Activated CD8-positive, alpha-beta memory T cell treated with anti-CD3 and anti-CD28 coated beads, Interleukin-2, amount 50 U/mL, for 4 hours (primary cell): ENCODE results near the gene EFCC1.
"Not testable (repeated sequence)": the region's sequence is repeated elsewhere in the genome, so short reads cannot be mapped to it uniquely, and the experiment has no call there.

ENCODE experiments used
- DNase-seq: peaks from one replicate; pipeline ENCODE4 v3.0.0-alpha.2; 2020

EFCC1 gene

DNA sequence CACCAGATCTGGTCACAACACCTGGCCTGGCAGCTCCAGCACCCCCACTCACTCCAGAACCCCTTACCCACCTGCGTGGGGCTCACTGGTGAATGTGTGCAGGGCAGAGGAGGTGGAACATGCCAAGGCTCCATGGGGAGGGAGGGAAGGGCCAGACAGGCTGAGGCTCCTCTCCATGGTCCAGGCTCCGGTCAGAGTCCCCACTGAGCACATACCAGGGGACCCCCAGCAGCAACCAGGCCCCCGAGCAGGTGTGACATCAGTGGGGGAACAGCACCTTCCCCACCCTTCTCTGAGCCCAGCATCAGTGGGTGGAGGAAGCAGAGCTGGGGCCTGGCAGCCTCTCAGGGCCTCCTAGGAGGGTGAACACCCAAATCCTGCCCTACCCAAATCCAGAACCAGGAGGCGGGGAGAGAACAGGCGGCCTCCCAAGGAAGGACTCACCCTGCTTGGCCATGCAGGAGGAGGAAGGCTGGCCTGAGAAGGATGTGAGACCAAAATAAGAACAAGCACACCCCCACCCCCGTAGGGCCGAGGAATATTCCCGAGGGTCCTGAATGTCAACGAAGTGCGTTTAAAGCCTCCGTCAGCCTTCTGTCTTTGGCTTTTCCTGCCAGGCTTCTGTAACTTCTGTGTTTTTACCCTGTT is 58.3 kb downstream of the EFCC1 start:
- no peak for DNase-seq

DNA sequence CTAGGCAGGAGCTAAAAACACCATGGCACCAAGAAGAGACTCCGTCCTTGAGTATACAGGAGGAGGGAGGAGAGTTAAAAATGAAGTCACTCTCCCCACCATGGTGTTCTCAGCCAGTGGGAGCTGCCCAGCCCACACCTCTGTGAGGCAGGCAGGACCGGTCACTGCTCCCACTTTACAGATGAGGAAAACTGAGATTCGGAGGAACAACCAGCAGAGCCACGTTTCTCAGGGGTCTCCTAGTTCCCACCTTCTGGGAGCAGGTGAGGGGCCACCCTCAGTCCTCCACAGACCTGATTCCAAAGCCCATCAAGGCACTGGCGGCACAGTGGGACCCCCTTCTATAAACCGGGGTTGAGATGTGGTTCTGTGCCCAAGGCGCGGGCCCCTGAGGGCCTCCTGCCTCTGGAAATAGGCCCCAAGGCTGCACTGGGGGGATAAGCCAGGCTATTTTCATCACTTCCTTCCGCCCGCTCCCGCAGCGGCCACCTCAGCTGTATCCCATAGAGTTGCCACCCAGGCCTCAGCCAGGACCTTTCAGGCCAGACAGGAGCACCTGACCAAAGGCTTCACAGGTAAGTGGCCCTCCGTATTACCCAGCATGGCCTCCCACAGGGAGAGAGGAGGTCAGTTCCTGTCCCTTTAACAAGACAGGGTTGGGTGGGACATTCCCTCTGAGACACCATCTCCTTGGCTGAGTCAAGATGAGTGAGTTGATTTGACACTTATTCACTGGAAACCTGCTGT is 59.3 kb downstream of the EFCC1 start, which contains the start of gene GP9:
Gene GP9 (plus strand): TSS at position 504 of the 747 bp plus-strand sequence. CDS start 961 bp downstream, outside the sequence.
- no peak for DNase-seq

DNA sequence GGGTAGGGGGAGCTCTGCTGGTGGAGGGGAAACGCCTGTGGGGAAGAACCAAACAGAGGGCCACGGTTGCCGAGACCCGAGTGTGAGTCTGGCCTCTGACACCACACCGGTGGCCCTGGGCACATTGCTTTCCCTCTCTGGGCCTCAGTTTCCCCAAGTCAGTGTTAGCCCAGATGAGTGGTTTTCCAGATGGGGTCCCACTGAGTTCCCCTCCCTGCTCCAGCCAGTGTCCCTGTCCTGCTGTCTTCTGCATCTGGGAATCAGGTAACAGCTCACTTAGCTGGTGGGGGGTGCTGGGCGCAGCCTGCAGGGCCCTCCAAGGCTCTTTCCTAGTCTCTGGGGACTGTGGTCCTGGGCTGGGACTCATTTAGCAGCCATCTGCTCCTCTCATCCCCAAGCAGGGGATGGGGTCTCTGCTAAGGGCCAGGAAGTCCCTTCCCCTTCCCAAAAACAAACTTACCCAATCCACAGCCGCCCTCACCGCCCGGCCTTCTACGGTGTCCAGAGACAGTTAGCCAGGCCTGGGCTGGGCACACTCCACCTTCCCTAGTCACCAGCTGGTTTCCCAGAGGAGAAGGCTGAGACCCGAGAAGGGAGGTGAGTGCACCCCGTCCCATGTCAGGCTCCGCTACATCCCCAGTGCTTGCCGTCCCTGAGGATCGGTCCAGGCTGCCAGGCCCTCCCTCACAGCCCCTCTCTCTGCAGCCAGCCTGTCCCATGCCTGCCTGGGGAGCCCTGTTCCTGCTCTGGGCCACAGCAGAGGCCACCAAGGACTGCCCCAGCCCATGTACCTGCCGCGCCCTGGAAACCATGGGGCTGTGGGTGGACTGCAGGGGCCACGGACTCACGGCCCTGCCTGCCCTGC is 60.2 kb downstream of the EFCC1 start:
- DNase-seq = no peak

DNA sequence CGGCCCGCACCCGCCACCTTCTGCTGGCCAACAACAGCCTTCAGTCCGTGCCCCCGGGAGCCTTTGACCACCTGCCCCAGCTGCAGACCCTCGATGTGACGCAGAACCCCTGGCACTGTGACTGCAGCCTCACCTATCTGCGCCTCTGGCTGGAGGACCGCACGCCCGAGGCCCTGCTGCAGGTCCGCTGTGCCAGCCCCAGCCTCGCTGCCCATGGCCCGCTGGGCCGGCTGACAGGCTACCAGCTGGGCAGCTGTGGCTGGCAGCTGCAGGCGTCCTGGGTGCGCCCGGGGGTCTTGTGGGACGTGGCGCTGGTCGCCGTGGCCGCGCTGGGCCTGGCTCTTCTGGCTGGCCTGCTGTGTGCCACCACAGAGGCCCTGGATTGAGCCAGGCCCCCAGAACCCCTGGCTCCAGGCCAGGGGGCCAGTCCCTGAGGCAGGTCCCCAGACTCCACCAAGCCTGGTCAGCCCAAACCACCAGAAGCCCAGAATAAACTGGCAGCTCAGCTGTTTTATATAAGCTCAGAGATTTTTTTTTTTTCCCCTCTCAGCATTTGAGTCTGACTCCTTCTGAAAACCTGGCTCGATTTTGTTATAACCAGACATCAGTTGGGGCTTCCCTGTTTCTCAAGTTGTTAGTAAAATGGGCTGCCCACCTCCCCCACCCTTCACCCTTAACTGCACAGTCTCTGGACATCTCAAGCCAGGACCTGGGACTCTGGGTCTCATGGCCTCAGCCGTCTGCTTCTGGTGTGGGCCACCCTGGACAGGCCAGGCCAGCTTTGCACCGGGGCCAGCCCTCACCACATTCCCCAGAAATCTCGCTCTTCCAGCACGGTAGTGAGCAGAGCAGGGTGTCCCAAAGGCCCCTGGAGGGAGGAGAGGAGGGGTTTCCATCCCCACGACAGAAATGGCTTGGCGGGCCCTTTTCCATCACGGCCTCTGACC is 61.1 kb downstream of the EFCC1 start:
- DNase-seq = no peak

DNA sequence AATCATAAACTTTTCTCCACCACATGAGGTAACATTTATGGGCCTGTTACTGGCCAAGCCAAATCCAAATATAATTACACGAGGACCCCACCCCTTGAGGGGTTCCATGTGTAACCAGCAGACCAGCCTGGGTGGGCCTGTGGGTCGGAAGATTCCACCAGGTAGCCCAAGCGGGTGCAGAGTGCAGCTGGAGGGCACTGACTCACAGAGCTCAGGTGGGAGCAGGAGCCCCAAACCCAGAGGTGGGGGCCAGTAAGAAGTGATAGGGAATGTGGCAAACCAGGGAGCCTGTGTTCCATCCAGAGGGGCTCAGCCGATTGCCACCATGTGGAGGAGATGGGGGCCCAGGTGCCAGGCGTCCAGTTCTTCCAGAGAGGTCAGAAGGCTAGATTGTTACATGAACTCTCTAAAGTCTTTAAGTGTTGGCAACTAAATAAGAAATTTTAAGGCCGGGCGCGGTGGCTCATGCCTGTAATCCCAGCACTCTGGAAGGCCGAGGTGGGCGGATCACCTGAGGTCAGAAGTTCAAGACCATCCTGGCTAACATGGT is 62.1 kb downstream of the EFCC1 start:
- no peak for DNase-seq

DNA sequence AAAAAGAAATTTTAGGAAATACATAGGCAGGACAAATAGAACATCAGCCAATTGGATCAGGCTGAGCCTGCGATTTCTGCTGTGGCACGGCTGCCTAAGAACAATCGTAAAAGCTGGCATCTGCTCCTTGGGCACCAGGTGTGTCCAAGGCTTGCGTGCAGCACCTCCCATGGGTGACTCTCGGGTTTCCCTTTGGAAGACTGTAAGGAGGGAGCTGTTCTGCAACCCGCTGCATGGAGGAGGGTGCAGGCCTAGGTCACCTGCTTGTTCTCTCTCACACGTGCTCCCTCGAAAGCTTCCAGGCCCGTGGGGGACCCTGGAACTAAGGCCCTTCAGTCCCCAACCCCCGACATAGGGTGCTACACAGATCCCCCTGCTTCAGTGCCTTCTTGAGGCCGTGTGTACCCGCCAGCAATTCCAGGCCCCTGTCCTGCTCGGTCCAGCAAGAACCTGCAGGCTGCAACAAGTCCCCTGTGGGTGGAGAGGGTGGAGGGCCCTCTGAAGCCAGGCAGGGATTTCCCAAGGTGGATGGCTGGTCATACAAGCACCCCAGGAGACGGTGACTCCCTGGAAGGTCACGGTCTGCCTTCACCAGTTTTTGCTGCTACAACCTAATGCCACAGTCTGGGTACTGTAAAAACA is 62.9 kb downstream of the EFCC1 start:
- DNase-seq = no peak

DNA sequence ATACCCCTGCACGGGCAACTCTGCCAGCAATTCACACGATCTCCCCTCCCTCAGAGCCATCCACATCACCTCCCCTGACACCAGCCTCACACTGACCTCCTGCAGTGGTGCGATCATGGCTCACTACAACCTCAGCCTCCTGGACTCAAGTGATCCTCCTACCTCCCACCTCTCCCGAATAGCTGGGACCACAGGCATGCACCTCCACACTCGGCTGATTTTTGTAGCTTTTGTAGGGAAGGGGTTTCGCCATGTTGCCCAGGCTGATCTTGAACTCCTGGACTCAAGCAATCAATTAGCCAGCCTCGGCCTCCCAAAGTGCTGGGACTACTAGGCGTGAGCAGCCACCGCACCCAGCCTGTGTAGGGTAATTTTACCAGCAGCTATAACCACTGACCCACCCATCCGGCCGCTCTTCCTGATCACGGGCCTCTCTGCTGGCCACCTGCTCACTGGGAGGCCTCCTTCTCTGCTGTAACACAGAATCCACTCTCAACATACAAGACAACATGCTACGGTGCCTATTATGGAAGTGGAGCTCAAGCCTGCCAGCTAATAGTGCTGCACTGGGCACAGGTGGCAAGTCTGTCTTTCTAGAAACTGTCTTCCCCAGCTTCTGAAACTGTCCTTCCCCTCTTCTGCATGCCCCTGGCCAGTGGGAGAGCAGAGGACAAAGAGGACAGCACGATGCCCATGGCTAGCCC is 64.1 kb downstream of the EFCC1 start:
- DNase-seq = no peak

DNA sequence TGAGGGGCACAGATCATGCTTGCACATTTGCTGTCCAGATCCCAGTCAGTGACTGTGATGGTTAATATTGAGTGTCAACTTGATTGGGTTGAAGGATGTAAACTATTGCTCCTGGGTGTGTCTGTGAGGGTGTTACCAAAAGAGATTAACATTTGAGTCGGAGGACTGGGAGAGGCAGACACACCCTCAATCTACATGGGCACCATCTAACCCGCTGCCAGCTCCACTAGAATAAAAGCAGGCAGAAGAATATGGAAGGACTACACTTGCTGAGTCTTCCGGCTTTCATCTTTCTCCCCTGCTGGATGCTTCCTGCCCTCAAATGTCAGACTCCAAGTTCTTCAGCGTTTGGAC is 64.6 kb downstream of the EFCC1 start:
- no peak for DNase-seq

DNA sequence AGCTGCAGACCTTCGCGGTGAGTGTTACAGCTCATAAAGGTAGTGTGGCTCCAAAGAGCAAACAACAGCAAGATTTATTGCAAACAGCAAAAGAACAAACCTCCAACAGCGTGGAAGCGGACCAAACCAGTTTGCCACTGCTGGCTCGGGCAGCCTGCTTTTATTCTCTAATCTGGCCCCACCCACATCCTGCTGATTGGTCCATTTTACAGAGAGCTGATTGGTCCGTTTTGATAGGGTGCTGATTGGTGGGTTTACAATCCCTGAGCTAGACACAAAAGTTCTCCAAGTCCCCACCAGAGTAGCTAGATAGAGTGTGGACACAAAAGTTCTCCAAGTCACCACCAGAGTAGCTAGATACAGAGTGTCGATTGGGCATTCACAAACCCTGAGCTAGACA is 66.6 kb downstream of the EFCC1 start:
- DNase-seq = not testable (repeated sequence)

DNA sequence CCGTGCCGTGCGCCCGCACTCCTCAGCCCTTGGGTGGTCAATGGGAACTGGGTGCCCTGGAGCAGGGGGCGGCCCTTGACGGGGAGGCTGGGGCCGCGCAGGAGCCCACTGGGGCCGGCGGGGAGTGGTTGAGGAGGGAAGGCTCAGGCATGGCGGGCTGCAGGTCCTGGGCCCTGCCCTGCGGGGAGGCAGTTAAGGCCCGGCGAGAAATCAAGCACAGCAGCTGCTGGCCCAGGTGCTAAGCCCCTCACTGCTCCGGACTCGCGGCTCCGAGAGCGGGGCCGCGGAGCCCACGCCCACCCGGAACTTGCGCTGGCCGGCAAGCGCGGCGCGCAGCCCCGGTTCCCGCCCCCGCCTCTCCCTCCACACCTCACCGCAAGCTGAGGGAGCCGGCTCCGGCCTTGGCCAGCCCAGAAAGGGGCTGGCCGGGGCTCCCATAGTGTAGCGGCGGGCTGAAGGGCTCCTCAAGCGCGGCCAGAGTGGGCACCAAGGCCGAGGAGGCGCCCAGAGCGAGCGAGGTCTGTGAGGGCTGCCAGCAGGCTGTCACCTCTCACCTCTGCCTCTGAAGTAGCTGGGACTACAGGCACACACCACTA is 67.3 kb downstream of the EFCC1 start:
- no peak for DNase-seq

DNA sequence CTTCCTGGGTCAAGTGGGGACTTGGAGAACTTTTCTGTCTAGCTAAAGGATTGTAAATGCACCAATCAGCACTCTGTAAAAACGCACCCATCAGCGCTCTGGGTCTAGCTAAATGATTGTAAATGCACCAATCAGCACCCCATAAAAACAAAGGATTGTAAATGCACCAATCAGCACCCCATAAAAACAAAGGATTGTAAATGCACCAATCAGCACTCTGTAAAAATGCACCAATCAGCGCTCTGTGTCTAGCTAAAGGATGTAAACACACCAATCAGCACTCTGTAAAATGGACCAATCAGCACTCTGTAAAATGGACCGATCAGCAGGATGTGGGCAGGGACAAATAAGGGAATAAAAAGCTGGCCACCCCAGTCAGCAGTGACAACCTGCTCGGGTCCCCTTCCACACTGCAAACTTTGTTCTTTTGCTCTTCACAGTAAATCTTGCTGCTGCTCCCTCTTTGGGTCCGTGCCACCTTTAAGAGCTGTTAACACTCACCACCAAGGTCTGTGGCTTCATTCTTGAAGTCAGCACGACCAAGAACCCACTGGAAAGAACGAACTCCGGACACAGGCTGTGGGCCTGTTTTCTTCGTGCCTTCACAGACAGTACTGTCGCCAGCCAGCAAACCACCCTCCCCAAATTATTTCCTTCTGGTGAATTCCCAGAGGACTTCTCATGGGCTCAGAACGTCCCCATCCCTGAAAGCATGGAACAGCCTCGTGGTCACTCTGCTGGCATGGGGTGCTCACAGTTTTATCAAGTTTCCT is 68.4 kb downstream of the EFCC1 start:
- not testable (repeated sequence) for DNase-seq

DNA sequence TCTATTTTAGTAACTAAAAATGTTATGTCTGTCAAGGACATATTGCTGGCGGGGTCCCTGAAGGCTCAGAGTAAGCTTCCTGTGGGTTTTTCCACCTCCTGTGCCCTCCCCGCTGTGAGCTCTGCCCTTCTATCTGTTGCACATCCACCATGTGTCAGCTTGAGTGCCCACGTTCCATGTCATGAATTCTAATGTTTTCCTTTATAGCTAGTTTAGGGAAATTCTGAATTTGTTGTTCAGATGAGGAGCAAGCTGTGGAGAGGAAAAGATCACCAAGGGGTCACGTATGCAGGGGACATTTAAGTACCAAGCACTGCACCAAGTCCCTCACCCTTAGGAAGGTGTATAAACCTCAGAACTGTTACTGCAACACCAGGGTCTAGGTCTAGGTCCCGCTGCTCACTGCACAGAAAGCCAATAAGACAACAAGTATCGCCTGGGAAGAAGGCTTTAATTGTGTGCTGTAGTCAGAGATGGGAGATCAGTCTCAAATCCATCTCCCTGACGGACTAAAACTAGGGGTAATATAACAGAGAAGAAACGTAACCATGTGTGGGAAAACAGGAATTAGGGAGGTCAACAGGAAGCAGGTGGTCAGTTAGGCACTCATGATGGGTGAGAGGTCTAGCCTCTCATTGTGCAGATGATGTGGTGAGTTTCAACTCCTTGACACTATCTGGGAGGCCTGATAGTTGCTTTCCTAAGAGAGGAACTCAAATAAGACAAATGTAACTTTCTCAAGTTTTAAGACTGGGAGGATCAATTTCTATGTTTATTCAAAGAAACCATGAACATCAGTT is 69.2 kb downstream of the EFCC1 start:
- DNase-seq = no peak

DNA sequence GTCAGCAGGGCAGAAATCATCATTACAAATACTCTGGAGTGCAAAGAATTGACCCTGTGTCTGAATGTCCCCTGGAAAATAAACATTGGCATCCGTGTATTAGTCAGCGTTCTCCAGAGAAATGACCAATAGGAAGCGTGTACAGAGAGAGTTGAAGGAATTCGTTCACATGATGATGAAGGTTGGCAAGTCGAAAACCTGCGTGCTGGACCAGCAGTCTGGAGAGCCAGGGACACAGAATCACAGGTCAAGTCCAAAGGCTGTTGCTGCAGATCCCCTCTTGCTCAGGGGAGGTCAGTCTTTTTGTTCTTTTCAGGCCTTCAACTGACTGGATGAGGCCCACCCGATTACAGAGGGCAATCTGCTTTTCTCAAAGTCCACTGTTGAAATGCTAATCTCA is 76.1 kb downstream of the EFCC1 start:
- DNase-seq = no peak

DNA sequence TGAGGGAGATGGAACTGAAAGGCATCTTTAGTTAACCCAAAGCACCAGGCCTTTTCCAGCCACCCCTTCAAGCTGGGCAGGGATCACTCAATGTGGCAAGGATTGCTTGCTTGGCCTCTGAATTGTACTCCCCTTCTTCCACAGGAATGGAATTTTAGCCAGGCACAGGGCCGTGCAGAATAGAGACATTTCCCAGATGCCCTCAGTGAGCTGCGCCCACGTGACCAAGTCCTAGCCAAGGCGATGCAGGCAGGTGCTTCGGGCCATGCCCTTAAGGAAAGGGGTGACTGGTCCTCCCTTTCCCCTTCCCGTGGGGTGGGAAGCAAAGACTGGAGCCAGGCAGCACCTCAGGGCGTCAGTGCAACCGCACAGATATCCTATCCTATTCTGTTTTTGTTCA is 77.4 kb downstream of the EFCC1 start:
- DNase-seq = no peak

DNA sequence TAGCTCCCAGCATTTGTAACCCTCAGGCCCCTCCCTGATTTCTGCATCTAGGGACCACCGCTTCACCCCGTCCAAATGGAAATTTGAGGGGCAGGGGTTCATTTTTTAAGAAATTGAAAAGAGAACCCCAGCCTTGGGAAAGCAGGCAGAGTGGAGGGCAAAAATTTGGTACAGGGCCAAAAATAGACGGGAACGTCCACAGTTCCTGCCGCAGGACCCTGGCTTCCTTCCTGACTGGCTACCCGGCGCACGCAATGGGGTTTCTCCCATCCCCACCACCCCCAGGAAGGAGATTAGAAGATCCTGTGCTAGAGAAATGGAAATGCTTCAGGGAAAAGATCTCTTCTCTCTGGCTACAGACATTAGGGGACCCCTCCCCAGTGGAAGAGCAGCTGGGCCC is 80.4 kb downstream of the EFCC1 start:
- no peak for DNase-seq

DNA sequence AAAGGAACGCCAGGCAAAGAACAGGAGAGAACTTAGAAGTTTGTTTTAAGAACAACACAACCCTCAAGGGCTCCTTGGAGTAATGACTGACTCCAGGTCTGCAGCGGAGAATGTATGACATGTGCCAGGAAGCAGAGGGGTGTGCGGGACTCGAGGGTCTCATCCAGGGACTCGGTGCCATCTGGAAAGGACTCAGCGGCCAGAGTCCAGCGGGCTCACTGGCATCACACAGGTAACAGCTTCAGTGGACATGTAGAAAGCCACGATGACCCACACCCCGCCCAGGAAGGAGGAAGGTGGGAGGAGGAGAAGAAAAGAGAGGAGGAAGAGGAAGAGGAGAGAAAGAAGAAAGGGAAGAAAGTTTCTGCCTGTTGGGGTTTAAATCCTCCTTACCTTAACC is 80.9 kb downstream of the EFCC1 start:
- no peak for DNase-seq

DNA sequence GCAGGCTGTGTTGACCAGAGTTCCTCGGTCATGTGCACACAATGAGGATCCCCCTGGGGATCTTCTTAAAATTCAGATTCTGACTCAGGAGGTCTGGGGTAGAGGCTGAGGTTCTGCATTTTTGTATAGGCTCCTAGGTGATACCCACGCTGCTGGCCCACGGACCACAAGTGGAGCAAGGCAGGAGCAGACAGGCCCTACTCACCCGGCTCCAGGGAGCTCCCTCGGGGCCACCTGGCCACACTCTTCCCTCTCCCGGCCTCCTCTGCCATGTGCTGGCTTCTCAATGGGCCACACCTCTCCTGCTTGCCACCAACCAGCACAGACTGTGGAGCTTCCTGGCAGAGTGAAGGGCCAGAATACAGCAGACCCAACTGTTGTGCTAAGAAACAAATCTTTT is 83.4 kb downstream of the EFCC1 start:
- DNase-seq = no peak

DNA sequence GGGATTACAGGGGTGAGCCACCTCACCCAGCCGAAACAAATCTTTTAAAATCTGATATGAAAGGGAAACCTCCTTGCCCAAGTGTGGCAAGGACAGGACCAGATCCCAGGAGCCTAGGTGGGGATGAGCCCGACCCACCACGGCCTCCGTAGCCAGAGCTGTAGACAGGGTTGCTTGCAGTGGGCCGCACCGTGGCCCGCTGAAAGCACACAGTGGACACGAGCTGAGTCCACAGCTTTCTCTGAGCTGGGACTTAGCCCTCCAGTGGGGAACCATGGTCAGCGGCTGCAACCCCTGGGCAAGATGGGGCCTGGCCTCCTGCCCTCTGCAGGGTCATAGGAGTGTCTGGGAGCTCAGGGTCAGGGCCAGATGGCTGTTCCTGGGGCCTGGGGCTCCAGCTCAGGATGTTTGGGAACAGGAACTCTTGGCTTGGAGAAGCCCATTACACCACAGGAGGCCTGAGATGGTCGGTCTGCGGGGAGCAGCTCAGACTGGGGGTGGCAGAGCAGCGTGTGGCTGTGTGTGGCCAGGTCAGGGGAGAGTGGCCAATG is 84.1 kb downstream of the EFCC1 start:
- DNase-seq = no peak

DNA sequence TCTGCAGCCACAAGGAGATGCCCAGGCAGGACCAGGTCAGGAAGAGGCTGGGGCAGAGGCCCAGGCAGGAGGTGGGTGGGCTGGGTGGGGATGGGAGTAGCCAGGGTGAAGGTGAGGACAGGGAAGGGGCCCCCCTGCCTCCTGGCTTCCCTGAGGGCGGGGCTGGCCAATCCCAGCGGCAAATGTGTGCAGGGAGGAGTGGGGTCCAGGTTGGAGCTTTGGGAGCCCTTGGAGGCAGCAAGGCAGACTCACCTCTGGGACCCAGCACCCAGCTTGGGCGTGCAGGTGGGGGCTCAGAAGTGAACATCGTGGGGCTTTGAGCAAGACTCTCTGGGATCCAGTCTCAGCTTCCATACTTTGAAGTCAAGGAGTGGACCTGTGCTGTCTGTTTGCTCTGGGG is 84.7 kb downstream of the EFCC1 start:
- DNase-seq = no peak
